HCT116 (cell line): ENCODE results near the gene LINS1. TPM values are rescaled to one million over a fixed set of nuclear protein-coding genes. Genes with fewer than 3 reads are reported as not detected.

Source experiments
- ATAC-seq: fragments of 200-7000 bp; cut with Tn5 transposase; 2 replicates; pipeline ENCODE4 v1.9.1; 2020; ENCODE audit warnings: mild to moderate bottlenecking, moderate library complexity
- BruUV-seq: library from RNA; stranded (reverse); fragments of 400-500 nt; replicated peaks from 2 replicates; lab custom pipeline; 2021; lab: Mats Ljungman, UMichigan
- CTCF ChIA-PET: fragments of 300-600 bp; sonication (Branson Sonifier 250); formaldehyde crosslinking; loops from one replicate; lab custom pipeline; 2021; ENCODE audit warnings: antibody characterized with exemption; lab: Charles Lee
- POLR2A ChIA-PET: fragments of 300-600, 350-600 bp; sonication (Branson Sonifier 250); formaldehyde crosslinking; loops from one replicate; lab custom pipeline; 2021; ENCODE audit warnings: antibody characterized with exemption; lab: Charles Lee
- RAD21 ChIA-PET, 2 experiments: fragments of 300-600 bp; sonication (Branson Sonifier 250); formaldehyde crosslinking; loops; one replicate each; lab custom pipeline; 2023; ENCODE audit warnings: low total read pairs in 2 of 2; ENCODE audit not compliant: uncharacterized antibody in 2 of 2, unreplicated experiment in 2 of 2, low non-redundant PET in 1 of 2; lab: Charles Lee
- DNase-seq: peaks from one replicate; pipeline ENCODE4 v3.0.0-alpha.2; 2010; ENCODE audit warnings: low read depth, low spot score
- H2AFZ ChIP-seq: fragments of 200-600 bp; shearing (Covaris generic), sonication (generic); 2 replicates; pipeline ENCODE4 v1.6.1; 2017; ENCODE audit warnings: low read depth, mixed run types, mixed read lengths, antibody characterized with exemption, low read length; ENCODE audit not compliant: poor library complexity, severe bottlenecking
- H3K27ac ChIP-seq: 2 replicates; pipeline ENCODE4 v1.5.1; 2012; ENCODE audit warnings: low read depth, low read length
- H3K27me3 ChIP-seq: fragments of 200-600 bp; sonication (generic); 2 replicates; pipeline ENCODE4 v1.6.1; 2016; ENCODE audit warnings: mixed run types, low read length, mixed read lengths; ENCODE audit not compliant: insufficient read depth
- H3K36me3 ChIP-seq, 2 experiments: fragments of 200-500 bp in 1 of 2; fragments of 200-600 bp in 1 of 2; sonication (Bioruptor generic) in 1 of 2; sonication (generic) in 1 of 2; 2 replicates each; pipeline versions ENCODE4 v1.5.1 to v1.6.1; 2014 to 2016; ENCODE audit warnings: low read length in 2 of 2, inconsistent platforms in 1 of 2, mixed read lengths in 1 of 2, mixed run types in 1 of 2; ENCODE audit not compliant: insufficient read depth in 2 of 2, control insufficient read depth in 1 of 2
- H3K4me1 ChIP-seq, 2 experiments: fragments of 200-600 bp in 1 of 2; sonication (generic) in 1 of 2; 2 replicates each; pipeline versions ENCODE4 v1.5.1 to v1.6.1; 2012 to 2017; ENCODE audit warnings: low read length in 2 of 2, inconsistent platforms in 1 of 2, mild to moderate bottlenecking in 1 of 2, mixed read lengths in 1 of 2, mixed run types in 1 of 2, moderate library complexity in 1 of 2; ENCODE audit not compliant: insufficient read depth in 2 of 2, control insufficient read depth in 1 of 2
- H3K4me2 ChIP-seq: fragments of 200-600 bp; sonication (generic); 2 replicates; pipeline ENCODE4 v1.6.1; 2017; ENCODE audit warnings: mixed run types, low read length, mixed read lengths
- H3K4me3 ChIP-seq, 2 experiments: fragments of 200-600 bp in 1 of 2; sonication (generic) in 1 of 2; replicated peaks in 1 of 2; 2 replicates each; pipeline ENCODE4 v1.5.1; 2011 to 2016; ENCODE audit warnings: low read length in 2 of 2, control low read depth in 1 of 2, low read depth in 1 of 2, mild to moderate bottlenecking in 1 of 2, mixed read lengths in 1 of 2, mixed run types in 1 of 2
- H3K79me2 ChIP-seq: fragments of 200-600 bp; sonication (generic); 2 replicates; pipeline ENCODE4 v1.6.1; 2017; ENCODE audit warnings: mild to moderate bottlenecking, mixed run types, low read length, moderate library complexity, mixed read lengths; ENCODE audit not compliant: insufficient read depth
- H3K9ac ChIP-seq: fragments of 200-600 bp; sonication (generic); 2 replicates; pipeline ENCODE4 v1.6.1; 2016; ENCODE audit warnings: low read length, mixed read lengths
- H3K9me2 ChIP-seq: fragments of 200-600 bp; sonication (generic), shearing (Covaris generic); 2 replicates; pipeline ENCODE4 v1.6.1; 2017; ENCODE audit warnings: mixed run types, mild to moderate bottlenecking, moderate library complexity; ENCODE audit not compliant: insufficient read depth
- H3K9me3 ChIP-seq, 2 experiments: fragments of 200-500 bp in 1 of 2; fragments of 200-600 bp in 1 of 2; sonication (Bioruptor generic) in 1 of 2; sonication (generic) in 1 of 2; 2 replicates each; pipeline ENCODE4 v1.6.1; 2014 to 2017; ENCODE audit warnings: low read length in 2 of 2, mixed read lengths in 2 of 2, inconsistent platforms in 1 of 2, low read depth in 1 of 2, mild to moderate bottlenecking in 1 of 2, mixed run types in 1 of 2, moderate library complexity in 1 of 2; ENCODE audit not compliant: control insufficient read depth in 1 of 2, insufficient read depth in 1 of 2
- H4K20me1 ChIP-seq: fragments of 200-600 bp; sonication (generic), shearing (Covaris generic); 2 replicates; pipeline ENCODE4 v1.6.1; 2017; ENCODE audit warnings: mixed run types, mild to moderate bottlenecking, moderate library complexity; ENCODE audit not compliant: insufficient read depth
- ATF3 ChIP-seq: IDR thresholded peaks from 2 replicates; pipeline ENCODE4 v1.6.1; 2012
- CBX3 ChIP-seq: IDR thresholded peaks from 2 replicates; pipeline ENCODE4 v1.6.1; 2012; ENCODE audit warnings: low read depth
- CTCF ChIP-seq, 3 experiments: fragments of 200-600 bp in 1 of 3; sonication (generic) in 1 of 3; IDR thresholded peaks in 2 of 3; conservative IDR thresholded peaks in 1 of 3; 2 replicates each; pipeline ENCODE4 v1.5.1; 2012 to 2017; ENCODE audit warnings: low read depth in 2 of 3, low read length in 2 of 3, antibody characterized with exemption in 1 of 3, borderline replicate concordance in 1 of 3, control low read depth in 1 of 3, mild to moderate bottlenecking in 1 of 3, mixed read lengths in 1 of 3, mixed run types in 1 of 3, moderate library complexity in 1 of 3; ENCODE audit not compliant: insufficient read depth in 1 of 3
- EGR1 ChIP-seq: IDR thresholded peaks from 2 replicates; pipeline ENCODE4 v1.6.1; 2012; ENCODE audit warnings: low read depth
- ELF1 ChIP-seq: IDR thresholded peaks from 2 replicates; pipeline ENCODE4 v1.6.1; 2012; ENCODE audit warnings: low read depth, borderline replicate concordance
- EZH2 ChIP-seq: fragments of 200-600 bp; sonication (generic); IDR thresholded peaks from 2 replicates; pipeline ENCODE4 v1.6.1; 2017; ENCODE audit warnings: antibody characterized with exemption, mixed run types
- EZH2phosphoT487 ChIP-seq: fragments of 200-600 bp; IDR thresholded peaks from 2 replicates; pipeline ENCODE4 v1.6.1; 2018; ENCODE audit warnings: antibody characterized with exemption, borderline replicate concordance
- FOSL1 ChIP-seq: IDR thresholded peaks from 2 replicates; pipeline ENCODE4 v1.6.1; 2012; ENCODE audit warnings: low read depth
- POLR2AphosphoS5 ChIP-seq: IDR thresholded peaks from 2 replicates; pipeline ENCODE4 v1.6.1; 2011; ENCODE audit warnings: mild to moderate bottlenecking, low read depth, low read length, moderate library complexity
- RAD21 ChIP-seq: IDR thresholded peaks from 2 replicates; pipeline ENCODE4 v1.6.1; 2012; ENCODE audit warnings: low read depth, mild to moderate bottlenecking
- REST ChIP-seq: IDR thresholded peaks from 2 replicates; pipeline ENCODE4 v1.6.1; 2012; ENCODE audit warnings: low read depth
- SIN3A ChIP-seq: IDR thresholded peaks from 2 replicates; pipeline ENCODE4 v1.6.1; 2012; ENCODE audit warnings: low read depth
- SP1 ChIP-seq: IDR thresholded peaks from 2 replicates; pipeline ENCODE4 v1.6.1; 2012; ENCODE audit warnings: low read depth
- SRF ChIP-seq: IDR thresholded peaks from 2 replicates; pipeline ENCODE4 v1.6.1; 2012; ENCODE audit warnings: low read depth
- ZFX ChIP-seq: fragments of 450-650 bp; IDR thresholded peaks from 2 replicates; pipeline ENCODE4 v1.6.1; 2017
- ZNF274 ChIP-seq: fragments of 200-500 bp; sonication (Bioruptor generic); IDR thresholded peaks from 2 replicates; pipeline ENCODE4 v1.6.1; 2014; ENCODE audit warnings: mild to moderate bottlenecking, low read depth, low read length, inconsistent platforms
- intact Hi-C: fragments of 100-400 bp; cut with micrococcal nuclease; formaldehyde crosslinking; loops from 2 replicates; pipeline ENCODE4 v1.10.0; 2022
- total RNA-seq: library from RNA; stranded (reverse); gene quantifications from one replicate; pipeline ENCODE4 v1.2.1, GENCODE V29; 2021; ENCODE audit not compliant: unreplicated experiment

The LINS1 gene
- total RNA-seq, 1 experiment from 2014 or later: 14.7 TPM

GRCh38 chr15:100633763-100634075, 31.7 kb upstream of the LINS1 start:
- TF ChIP-seq FOSL1 (no peak), RAD21 (no peak), ELF1 (no peak)
- TF ChIP-seq, all 23 proteins: peak for 0
- Histone ChIP-seq H3K27me3 (no peaks in the 10 kb centered on the region), H3K36me3 (peaks cover 5 to 9% of the 10 kb centered on the region in 2 experiments; a peak in 3 of 4 replicates), H3K4me2 (no peak overlapping the region), H3K79me2 (peaks cover 46% of the 10 kb centered on the region), H3K4me3 (no peak overlapping the region), H2AFZ (no peak overlapping the region), H4K20me1 (no peaks in the 10 kb centered on the region), H3K27ac (no peak overlapping the region), H3K4me1 (peaks cover 0 to 14% of the 10 kb centered on the region in 2 experiments; a peak in 2 of 4 replicates), H3K9ac (no peak overlapping the region), H3K9me2 (no peaks in the 10 kb centered on the region), H3K9me3 (no peaks in the 10 kb centered on the region)
- ChIA-PET RAD21 (no interaction called here), POLR2A (no interaction called here), CTCF (no interaction called here)
- no TSS peak for BruUV-seq
- intact Hi-C loops: no loop called here
- DNase-seq (no peak), ATAC-seq (no peak)

GRCh38 chr15:100631831-100632230, 29.8 kb upstream of the LINS1 start:
- Histone ChIP-seq H3K9me2 (no peaks in the 10 kb centered on the region), H4K20me1 (no peaks in the 10 kb centered on the region), H3K27me3 (no peaks in the 10 kb centered on the region), H3K4me1 (peaks cover 0 to 14% of the 10 kb centered on the region in 2 experiments; a peak in 2 of 4 replicates), H3K79me2 (peaks cover 34% of the 10 kb centered on the region), H2AFZ (no peak overlapping the region), H3K9ac (no peak overlapping the region), H3K9me3 (no peaks in the 10 kb centered on the region), H3K4me3 (no peak overlapping the region), H3K36me3 (peaks cover 5 to 9% of the 10 kb centered on the region in 2 experiments; a peak in 3 of 4 replicates), H3K27ac (no peak overlapping the region), H3K4me2 (no peak overlapping the region)
- DNase-seq (no peak), ATAC-seq (no peak)
- ChIA-PET POLR2A (no interaction called here), RAD21 (no interaction called here), CTCF (interaction anchor here (1.0 to 1.9 kb wide), 4 partner anchors 18 to 376 kb away, joined by 3 to 12 read pairs (median 6); no protein-coding TSS in a partner anchor)
- intact Hi-C loops: no loop called here
- no TSS peak for BruUV-seq
- TF ChIP-seq EGR1: no peak
- no peak for TF ChIP-seq SIN3A
- TF ChIP-seq CTCF (IDR thresholded peaks at IDR 0.05 in 2 of 3, conservative IDR thresholded peaks at IDR 0.05 in 1 of 3; ENCODE audit: borderline replicate concordance in 1 of 3, insufficient read depth in 1 of 3, low read depth in 2 of 3, low read length in 2 of 3): no peak
- no peak for TF ChIP-seq EZH2
- TF ChIP-seq FOSL1: no peak
- no peak for TF ChIP-seq POLR2AphosphoS5
- TF ChIP-seq REST: no peak
- TF ChIP-seq ZFX: no peak
- TF ChIP-seq ATF3: no peak
- TF ChIP-seq ZNF274: no peak
- TF ChIP-seq CBX3: no peak
- TF ChIP-seq ELF1: no peak
- no peak for TF ChIP-seq EZH2phosphoT487
- no peak for TF ChIP-seq SP1
- no peak for TF ChIP-seq SRF
- TF ChIP-seq RAD21: no peak
